Measurements from ENCODE around the gene ATP9A.
"Not testable (repeated sequence)": the region's sequence is repeated elsewhere in the genome, so short reads cannot be mapped to it uniquely, and the experiment has no call there.

ATP9A gene

DNA sequence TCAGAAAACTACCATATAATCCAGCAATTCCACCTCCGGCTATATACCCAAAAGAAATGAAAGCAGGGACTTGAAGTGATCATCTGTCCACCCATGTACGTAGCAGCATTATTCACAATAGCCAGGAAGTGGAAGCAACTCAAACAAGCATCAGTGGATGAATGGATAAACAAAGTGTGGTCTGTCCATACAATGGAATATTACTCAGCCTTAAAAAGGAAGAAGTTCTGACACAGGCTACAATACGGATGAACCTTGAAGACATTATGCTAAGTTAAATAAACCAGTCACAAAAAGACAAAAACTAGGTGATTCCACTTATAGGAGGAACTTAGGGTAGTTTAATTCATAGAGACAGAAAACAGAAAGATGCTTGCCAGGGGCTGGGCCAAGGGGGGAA lies 76.5 kb downstream of the ATP9A start:
- no peak for DNase-seq

DNA sequence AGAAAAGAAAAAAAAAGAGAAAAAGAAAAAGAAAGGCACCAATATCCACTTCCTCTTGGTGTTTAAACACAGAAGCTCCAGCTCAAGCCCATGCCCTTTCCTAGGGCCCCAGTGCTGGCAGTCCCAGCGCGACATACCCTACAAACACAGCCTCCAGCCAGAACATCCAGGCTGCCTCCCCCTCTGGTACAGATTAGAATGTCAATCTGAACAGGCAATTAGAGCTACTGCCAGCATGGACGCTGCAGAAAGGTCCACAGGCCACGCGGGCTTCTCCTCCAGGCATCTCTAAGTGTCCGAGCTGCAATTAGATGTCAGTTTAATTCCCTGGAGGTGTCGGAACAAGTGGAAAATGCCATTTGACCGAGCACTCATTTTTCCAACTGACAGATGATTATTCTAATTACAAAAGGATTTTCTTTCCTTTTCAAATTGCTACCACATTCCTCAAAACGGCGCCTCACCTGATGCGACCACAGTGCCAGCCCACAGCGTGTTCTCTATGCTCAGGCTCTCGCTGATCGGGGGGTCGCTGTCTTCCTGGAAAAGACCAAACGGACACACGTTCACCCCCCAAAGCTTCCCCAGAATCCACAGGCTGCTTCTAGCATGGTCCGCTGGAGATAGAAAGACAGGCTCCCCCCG lies 79.5 kb downstream of the ATP9A start:
- DNase-seq = no peak

DNA sequence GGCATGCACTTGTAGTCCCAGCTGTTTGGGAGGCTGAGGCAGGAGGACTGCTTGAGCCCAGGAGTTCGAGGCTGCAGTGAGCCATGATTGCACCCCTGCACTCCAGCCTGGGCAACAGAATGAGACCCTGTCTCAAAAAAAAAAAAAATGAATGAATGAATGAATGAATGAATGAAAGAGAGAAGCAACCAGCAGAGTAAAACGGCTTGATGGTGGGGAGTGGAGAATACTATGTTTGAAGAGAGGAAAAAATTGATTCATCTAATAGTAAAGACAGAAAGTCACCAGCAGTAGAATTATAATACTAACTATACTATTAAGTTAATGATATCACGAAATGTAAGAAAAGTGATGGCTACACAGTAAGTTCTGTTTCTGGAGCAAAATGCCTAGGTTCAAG lies 80.6 kb downstream of the ATP9A start:
- no peak for DNase-seq

DNA sequence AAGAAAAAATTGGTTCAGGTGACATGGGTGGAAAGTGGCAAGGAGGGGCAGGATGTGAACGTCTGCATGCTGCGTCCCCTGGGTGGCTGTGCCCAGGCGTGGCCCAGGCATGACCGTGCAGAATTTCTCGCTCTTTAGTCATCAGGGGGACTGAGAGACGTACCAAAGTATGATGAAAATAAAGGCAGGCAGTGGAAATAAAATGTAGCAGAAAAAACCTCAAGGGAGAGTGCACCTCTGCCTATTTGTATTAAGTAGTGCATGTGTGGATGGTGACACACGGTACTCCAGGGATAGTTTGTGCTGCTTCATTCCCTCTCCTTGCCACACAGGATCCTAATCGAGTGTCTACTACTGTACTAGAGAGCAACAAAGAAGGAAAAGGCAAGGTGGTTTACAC lies 81.1 kb downstream of the ATP9A start:
- DNase-seq = no peak

DNA sequence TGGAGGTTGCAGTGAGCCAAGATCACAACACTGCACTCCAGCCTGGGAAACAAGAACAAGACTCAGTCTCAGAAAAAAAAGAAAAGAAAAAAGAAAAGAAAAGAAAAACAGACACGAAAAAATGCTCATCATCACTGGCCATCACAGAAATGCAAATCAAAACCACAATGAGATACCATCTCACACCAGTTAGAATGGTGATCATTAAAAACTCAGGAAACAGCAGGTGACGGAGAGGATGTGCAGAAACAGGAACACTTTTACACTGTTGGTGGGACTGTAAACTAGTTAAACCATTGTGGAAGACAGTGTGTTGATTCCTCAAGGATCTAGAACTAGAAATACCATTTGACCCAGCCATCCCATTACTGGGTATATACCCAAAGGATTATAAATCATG lies 82.7 kb downstream of the ATP9A start:
- not testable (repeated sequence) for DNase-seq

DNA sequence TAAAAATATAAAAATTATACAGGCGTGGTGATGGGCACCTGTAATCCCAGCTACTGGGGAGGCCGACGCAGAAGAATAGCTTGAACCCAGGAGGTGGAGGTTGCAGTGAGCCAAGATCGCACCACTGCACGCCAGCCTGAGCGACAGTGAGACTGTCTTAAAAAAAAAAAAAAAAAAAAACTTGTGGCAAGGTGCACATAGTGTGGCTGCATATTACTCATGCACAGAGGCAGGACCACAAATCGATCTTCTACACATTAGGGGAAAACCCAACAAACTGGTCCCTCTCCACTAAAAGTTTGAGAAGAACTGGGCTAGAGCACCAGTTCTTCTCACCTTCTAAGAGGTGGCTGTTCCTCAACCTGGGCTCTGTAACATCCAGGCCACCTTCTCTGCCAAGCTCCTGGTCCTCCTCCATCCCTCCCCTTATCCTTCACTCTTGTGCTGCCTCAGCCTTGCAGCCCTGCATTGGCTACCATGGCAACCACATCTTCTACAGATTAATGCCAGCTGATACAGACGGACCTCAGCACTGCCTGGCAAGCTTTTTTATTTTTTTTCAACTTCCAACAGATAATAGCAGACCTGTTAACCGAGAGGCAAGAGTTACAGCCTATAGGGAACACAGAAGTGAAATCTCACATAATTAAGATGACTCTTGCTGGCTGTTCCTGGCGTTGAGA lies 88.0 kb downstream of the ATP9A start:
- no peak for DNase-seq

DNA sequence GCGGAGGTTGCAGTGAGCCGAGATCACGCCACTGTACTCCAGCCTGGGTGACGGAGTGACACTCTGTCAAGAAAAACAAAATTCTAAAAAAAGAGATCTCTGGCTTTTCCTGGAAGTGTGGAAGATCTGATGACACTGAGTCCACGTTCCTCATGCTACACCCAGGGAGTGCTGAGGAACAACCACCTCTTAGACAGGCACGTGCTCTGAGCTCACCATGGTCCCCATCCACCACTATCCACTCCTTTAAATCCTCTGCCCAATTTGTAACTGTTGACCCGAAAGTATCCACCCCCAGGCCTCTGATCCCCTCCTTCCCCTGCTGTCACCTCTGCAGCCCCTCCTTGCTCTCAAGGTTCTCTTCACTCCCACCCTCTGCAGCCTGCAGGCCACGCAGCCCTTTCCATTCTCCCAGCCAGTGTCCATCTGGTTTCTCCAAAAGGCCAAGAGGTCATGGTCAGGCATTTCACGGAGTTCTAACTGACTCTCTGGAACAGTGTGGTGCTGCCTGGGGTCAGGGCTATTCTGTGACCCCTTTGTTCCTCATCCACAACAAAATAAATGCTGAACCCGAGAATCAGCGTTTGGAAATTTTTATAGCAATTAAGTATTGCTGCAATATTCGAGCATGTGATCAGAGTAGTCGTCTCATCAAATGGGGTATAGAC lies 88.8 kb downstream of the ATP9A start:
- no peak for DNase-seq

DNA sequence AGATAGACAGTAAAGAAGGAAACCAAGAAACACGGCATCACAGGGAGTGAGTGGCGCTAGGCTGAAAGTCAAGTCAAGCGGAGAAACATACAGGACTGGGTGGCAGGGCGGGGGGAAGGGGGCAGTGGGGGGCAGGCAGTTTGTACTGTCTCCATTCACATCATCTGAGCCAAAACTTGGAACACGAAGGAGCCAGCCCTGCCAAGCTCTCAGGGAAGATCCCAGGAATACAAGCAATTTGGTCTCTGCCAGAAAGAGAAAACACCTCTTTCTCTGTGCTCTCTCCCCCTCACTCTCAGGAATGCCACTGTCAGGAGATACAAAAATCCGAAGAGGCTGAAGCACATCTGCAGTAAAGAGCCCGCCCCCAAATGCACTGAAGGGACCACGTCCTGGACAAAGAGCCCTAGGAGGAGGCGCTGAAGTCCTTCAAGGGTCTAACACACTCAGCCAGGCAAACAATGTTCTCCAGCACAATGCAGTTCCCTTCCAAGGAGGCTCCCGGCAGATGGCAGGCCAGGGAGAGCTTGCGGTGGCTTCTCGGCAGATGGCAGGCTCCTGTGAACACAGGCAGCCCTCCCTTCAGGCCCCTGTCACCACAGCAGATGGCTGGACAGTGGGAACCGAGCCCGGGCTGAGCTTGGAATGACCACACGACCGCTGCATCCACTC lies 90.0 kb downstream of the ATP9A start:
- no peak for DNase-seq

DNA sequence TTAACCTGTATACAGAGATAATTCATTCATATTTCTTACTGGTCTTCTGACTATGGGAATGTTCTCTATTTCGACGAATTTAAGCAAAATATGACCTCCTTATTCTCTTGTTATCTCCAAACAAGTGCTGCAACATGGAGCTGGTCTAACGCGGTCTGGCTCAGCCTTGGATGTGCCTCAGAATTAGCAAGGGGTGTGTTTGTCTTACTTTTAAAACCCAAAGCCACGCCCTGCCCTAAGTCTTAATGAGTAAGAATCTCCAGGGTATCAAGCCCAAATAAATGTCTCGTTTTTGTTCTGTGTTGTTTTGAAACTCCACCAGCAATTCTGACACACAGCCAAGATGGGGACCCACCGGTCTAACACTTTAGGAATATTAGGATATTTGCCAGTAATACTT lies 99.2 kb downstream of the ATP9A start:
- DNase-seq = no peak

DNA sequence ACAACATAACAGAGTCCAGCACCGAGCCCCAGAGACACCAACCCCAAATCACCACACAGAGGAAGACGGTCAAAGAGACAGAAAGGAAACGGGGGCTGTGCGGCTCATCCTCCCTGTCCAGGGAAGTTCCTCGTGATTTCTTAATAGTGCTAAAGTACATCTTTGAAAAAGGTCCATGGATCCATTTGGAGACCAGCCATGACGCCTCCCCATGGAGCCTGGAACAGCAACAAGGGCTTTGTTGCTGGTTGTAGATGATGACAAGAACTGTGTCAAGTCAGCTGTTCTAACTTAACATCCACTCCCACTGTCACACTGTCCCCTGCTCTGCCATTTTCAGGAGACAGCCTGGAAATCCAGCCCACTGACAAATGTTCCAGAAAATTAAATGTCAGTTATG lies 99.7 kb downstream of the ATP9A start:
- DNase-seq = no peak

DNA sequence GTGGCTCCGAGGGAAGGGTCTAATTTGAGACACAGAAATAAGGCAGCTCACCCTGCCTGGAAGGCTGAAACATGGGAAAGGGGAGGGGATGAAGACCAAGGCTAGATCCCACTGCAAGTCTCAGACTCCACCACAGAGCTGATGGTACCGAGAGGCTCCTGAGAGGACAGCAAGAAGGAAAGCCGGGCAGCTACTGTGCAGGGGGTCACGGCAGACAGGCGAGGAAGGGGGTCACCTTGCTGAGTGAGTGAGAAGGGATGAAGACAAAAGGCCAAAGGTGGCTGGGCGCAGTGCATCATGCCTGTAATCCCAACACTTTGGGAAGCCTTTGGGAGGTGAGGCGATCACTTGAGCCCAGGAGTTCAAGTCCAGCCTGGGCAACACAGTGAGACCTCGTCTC lies 100.7 kb downstream of the ATP9A start:
- no peak for DNase-seq

DNA sequence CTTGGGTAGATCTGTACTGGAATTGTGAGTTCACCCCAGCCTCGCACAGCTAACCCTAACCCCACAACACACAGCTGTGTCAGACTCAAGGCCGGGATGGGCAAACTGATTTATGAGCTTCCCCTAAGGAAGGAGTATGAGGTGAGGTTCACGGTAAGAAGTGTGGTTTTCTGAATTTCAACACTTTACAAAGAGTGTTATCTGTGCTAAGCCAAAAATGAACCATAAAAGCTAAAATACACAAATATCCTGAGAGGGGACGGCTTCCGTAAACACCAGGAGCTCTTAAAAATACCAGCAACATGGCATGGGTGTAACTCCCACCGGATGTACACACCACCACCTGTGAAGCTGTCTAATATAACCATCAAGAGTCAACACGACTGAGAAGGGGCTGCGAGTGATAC lies 101.2 kb downstream of the ATP9A start:
- DNase-seq = peak; percentile 3

DNA sequence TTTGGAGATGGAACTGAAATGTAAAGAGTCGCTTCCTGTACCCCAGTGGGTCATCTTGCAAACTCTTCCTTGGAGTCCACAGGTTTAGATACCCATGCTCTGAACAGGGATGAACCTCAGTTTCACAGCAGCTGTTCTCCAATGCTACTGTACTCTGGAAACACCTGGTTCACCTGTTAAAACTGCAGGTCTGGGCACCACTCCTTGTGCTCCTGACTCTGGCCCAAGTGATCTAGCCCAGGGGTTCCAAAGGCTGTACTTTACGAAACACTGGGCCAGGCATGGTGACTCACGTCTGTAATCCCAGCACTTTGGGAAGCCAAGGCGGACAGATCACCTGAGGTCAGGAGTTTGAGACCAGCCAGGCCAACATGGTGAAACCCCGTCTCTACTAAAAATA lies 102.1 kb downstream of the ATP9A start:
- no peak for DNase-seq

DNA sequence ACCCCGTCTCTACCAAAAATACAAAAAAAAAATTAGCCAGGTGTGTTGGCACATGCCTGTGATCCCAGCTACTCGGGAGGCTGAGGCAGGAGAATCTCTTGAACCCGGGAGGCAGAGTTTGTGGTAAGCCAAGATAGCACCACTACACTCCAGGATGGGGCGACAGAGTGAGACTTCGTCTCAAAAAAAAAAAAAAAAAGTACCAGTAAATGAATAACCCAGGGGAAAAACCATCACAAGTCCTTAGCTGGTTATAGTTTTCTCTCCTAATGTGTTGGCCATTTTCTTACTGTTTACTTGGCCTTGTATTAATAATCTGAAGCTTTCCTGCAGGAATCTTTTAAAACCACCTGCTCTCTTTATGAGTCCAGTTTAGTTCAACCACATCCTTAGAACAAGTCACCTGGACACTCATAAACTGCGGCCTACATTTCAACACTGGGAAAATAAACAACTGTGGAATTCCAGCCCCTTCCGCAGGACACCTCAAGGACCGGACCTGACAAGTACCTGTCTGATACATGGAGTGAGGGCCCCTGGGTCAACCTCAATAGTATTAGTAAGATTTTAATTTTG lies 102.6 kb downstream of the ATP9A start:
- no peak for DNase-seq

DNA sequence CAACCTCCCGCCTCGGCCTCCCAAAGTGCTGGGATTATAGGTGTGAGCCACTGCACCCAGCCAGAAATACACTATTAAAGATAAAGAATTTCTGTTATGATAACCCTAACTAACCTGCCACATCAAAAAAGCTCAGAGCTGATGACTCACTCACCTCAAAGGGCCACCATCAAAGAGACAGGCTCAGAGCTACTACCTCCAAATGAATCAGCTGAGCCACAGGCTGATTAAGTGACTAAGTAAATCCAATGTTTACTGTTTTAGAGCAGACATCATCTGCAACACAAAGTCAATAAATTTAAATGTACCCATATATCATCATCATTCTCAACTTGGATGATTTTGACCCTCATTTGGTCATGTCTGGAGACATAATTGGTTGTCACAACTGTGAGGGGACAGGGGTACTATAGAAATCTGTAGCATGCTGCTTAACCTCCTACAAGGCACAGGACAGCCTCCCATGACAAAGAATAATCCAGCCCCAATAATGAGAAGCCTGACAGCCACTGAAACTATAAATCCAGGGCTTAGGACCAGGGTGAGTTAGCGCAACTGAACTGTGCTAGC lies 106.5 kb downstream of the ATP9A start:
- DNase-seq = no peak

DNA sequence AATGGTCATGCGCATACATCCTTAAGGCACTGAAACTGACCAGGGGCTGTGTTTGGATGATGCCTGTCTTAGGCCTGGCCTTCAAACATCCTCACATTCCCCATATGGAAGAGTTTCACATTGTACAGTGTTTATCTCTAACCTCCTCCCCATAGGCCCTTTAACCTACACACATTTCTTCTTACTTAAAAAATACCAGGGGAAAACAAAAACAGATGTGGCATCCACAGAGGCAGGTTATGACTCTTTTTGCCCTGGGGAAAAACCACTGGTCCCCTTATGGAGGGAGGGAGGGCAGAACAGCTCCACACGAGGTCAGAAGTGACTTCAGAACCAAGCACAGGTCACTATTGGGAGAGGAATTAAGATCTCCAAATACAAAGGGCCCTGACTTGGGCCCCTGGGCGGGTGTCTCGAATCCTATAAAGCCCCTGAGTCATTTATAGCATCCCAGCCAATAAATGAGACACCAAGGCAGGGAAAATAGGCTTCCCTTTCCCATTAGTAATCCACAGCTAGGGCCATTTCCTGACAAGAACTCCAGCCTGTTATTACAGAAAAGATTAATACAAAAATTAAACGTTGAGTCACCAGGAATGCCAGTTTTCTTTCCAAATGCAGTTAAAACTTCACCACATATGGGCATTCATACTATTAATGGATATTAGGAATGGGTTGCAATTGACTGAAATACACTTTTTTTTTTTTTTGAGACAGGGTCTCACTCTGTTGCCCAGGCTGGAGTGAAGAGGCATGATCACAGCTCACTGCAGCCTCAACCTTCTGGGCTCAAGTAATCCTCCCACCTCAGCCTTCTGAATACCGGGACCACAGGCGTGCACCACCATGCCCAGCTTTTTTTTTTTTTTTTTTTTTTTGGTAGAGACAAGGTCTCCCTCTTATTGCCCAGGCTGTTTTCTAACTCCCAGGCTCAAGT lies 107.2 kb downstream of the ATP9A start:
- no peak for DNase-seq

DNA sequence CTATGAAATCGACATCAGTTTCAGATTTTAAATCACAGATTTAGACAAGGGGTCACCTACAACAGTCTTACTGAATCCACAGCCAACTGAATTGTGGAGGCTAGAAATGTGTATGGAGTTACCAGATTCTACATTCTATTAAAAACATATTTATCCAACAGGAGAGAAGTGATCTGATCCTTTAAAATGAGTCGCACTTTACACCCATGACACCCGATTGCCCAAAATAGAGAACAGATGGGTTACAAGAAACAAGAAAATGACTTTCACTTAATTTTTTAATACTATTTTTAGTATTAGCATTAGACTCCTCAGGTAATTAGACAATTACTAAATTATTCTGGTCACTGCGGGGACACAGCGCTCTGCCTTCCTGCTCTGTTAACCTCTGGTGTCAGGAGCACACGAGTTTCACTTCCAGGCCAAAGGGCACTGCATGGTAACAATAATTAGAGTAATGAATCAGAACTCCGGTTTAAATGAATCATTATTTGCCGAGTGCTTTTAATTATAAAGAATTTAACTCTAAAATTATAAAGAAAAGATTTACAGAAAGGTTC lies 108.6 kb downstream of the ATP9A start:
- no peak for DNase-seq

DNA sequence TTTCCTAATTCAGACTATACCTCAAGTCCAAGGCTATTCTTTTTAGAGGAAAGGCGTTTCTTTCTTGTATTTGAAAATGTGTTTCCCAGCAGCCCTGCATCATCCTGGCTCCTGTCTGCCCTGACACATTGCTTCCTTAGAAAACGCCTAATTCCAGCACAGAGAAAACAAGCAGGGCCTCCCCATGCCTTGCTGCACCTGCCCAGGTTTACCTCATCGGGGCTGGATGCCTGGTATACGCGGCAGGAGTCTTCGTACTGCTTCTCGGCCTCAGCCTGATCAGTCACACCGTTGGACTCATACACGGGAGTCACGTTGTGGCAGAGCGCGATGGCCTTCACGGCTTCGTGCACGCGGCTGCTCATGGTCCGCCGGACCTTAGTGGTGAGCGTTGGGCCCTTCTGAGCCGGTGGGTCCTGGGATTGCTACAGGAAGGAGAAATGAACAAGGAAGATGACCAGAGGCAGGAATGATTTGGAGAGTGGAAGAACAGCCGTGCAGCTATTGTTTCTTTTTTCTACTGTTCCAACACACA lies 111.4 kb downstream of the ATP9A start:
- no peak for DNase-seq

DNA sequence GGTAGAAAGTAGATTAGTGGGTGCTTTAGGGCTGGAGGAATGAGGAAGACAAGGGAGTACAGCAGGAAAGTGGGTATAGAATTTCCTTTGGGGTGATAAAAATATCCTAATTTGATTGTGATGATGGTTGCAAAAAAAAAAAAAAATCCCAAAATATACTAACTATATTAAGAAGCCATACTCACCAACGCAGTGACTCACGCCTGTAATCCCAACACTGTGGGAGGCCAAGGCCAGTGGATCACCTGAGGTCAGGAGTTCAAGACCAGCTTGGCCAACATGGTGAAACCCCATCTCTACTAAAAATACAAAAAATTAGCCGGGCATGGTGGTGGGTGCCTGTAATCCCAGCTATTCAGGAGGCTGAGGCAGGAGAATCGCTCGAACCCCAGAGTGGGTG lies 112.1 kb downstream of the ATP9A start:
- DNase-seq = not testable (repeated sequence)

DNA sequence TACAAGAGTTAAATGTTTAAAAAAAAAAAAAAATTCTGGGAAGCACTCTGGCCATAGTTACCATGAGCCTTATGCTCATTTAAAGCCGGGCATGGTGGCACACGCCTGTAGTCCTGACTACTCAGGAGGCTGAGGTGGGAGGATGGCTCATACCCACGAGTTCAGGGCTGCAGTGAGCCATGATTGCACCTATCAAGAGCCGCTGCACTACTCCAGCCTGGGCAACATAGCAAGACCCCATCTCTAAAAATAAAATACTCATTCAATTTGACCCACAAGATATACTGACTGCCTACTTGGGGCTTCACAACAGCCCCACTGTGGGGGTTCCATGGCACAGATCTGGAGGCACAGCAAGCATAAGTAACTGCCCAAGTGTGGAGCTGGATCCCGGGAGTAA lies 113.7 kb downstream of the ATP9A start:
- DNase-seq = no peak

DNA sequence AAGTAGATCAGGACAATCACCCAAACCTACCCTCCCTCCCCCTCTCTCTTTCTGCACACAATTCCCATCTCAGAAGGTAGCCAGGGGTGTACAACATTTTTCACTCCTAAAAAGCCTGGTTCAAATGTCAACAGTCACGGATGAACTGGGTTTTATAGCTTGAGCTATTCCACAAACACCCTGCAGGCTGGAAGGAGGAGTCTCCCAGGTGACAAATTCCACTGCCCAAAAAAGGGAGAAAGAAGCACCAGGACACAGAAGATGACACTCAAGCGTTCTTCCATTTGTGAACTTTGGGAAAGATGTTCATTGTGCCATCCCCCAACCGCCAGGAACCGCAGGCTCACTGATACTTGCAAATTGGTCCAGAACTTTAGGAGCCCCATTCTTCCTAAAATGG lies 114.1 kb downstream of the ATP9A start:
- no peak for DNase-seq

Measured in MV-4-11 (cell line).